Stimulated activated CD4-positive, alpha-beta T cell treated with anti-CD3 and anti-CD28 coated beads, Interleukin-15, amount 100 ng/mL, for 48 hours (primary cell): ENCODE measurements around the gene P2RY10.
"Not testable (repeated sequence)": the region's sequence is repeated elsewhere in the genome, so short reads cannot be mapped to it uniquely, and the experiment has no call there.

ENCODE experiments used
- DNase-seq, 2 donors: peaks; one replicate each; pipeline ENCODE4 v3.0.0-alpha.2; 2020; ENCODE audit warnings: low read depth in 2 of 2

P2RY10 gene

GRCh38 chrX:78945186-78945912 lies at the start of gene P2RY10:
Gene P2RY10 (plus strand): TSS chrX:78945391. CDS start chrX:78960521, 15,130 bp downstream.
- peak in 1 of 2 donors; percentile 9 for DNase-seq

DNA sequence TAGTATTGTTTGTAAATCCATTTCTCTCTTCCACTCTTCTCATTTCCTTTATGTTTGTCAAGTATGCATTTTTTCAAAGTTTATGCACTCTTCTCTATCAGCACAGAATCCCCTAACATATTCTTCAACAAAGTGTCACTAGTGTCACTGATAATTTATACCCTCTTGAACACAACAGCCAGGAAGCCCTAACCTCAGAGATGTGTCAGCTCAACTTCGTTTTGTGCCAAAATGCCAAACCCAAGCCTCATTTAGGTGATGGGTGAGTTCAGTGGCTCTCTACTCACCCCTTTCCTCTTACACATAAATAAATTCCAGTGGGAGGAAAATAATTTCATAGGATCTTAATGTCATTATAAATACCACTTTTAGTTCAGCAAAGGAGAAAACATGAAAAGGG lies 22.4 kb upstream of the P2RY10 start:
- DNase-seq = no peak

DNA sequence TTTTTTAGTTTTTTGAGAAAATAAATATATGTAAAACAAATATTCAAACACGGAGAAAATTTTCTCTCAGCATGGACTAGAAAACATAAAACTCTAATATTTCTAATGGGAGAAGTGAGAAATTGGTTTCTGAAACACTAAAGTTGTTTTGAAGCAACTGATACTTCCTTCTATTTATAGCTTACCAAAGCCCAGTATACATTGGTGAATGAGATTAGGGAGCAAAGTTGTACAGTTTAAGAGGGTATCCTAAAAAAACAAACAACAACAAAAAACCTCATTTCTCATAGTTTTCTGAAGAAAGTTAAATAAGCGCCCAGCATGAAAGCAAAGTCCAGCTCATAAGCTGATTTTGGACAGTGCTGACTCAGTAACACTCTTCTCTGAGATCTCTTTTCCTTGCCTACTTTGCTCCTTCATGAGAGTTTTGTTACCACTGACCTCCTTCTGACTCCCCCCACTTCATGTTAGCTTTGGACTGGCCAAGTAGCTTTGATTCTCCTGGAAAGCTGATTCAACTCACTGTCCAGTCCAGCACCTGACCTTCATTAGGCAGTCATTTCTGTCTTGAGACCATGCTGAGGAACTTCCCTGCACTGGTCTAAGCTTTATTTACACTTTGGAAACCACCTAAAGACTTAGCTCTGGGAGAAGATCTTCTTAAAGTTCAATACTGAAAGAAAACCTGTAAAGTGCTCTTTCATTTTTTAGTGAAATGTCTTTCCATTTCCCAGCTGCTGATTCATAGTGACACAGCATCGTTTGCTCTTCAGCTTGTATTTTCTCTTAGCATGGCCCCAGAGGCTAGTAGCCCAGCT lies 21.8 kb upstream of the P2RY10 start:
- no peak for DNase-seq

- DNase-seq = no peak
Observed at GRCh38 chrX:78931814-78932213, 13.4 kb upstream of the P2RY10 start.

DNA sequence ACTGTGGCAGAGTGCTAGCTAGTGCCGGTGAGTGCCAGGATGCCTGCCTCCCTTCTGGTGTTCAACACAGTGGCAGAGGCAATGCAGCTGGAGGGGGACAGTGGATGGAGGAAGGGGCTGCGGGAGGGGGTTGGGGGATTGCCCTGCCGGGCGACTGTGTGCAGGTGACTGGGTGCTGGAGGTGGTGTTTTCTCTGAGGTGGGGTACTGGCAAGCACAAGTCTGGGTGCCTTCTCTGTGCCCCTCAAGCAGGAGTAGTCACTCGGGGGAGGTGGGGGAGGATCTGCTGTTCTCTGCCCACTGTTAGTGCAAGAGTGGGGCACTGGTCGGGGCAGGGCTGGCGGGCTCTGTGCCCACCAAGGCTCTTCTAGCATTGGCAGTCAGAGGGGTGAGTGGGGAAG lies 10.3 kb upstream of the P2RY10 start:
- DNase-seq = no peak

GRCh38 chrX:78944351-78944750 lies 840 bp upstream of the P2RY10 start:
- no peak for DNase-seq

- no peak for DNase-seq
Observed at GRCh38 chrX:78946178-78946931, 1.2 kb downstream of the P2RY10 start.

- no peak for DNase-seq
Observed at GRCh38 chrX:78950009-78950835, 5.0 kb downstream of the P2RY10 start.

GRCh38 chrX:78957049-78957767 lies 12.0 kb downstream of the P2RY10 start:
- DNase-seq = no peak

GRCh38 chrX:78957768-78958130 lies 12.6 kb downstream of the P2RY10 start:
- DNase-seq = no peak

- no peak for DNase-seq
Observed at GRCh38 chrX:78958419-78959116, 13.4 kb downstream of the P2RY10 start.

GRCh38 chrX:78960888-78961287 lies 15.7 kb downstream of the P2RY10 start:
- no peak for DNase-seq

- DNase-seq = no peak
Observed at GRCh38 chrX:78964598-78964997, 19.4 kb downstream of the P2RY10 start.

GRCh38 chrX:78979789-78980464 lies 34.7 kb downstream of the P2RY10 start:
- DNase-seq = peak in 1 of 2 donors; percentile 2

GRCh38 chrX:78989349-78989748 lies 44.2 kb downstream of the P2RY10 start:
- DNase-seq = no peak

DNA sequence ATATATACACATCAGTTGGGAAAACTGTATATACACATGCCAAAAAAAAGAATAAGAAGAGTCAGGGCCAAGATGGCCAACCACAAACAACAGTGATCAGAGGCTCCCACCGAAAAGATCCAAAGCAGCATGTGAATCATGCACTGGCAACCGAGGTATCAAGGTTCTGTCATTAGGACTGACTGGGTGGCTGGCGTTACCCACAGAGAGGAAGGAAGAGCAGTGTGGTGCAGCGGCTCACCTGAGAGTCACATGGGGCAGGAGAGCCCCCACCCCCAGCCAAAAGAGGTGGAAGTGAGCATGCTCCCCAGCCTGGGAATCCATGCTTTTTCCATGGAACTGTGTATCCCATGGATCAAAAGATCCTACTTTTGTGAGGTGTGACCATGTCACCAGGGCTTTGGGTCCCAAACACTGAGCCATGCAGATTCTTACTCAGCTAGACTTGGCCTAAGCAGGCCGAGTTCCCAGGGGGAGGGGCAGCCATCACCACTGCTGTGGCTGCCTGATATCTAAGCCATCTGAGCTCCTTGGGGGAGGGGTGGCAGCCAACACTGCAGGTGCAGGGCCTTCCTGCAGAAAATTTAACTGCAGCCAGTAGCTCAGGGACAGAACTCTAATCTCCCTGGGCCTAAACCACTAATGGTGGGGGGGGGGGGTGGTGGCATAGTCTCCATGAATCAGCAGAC lies 52.8 kb downstream of the P2RY10 start:
- DNase-seq = no peak

- DNase-seq = not testable (repeated sequence)
Observed at GRCh38 chrX:79007540-79007939, 62.3 kb downstream of the P2RY10 start.
